HFFc6 (cell line): ENCODE measurements around the gene POLR2M. TPM values are rescaled to one million over a fixed set of nuclear protein-coding genes. Genes with fewer than 3 reads are reported as not detected.

Experiments
- DNase-seq: peaks from one replicate; pipeline ENCODE4 v3.0.0-alpha.2; 2018
- H3K27ac Mint-ChIP-seq: 2 replicates; pipeline ENCODE4 v1.8.0; 2020; ENCODE audit warnings: mild to moderate bottlenecking, mixed read lengths
- H3K27me3 Mint-ChIP-seq: 2 replicates; pipeline ENCODE4 v1.8.0; 2021; ENCODE audit warnings: mild to moderate bottlenecking, moderate library complexity, mixed read lengths; ENCODE audit not compliant: insufficient read depth
- H3K36me3 Mint-ChIP-seq: 2 replicates; pipeline ENCODE4 v1.8.0; 2021; ENCODE audit warnings: low read depth, mixed read lengths
- H3K4me1 Mint-ChIP-seq: 2 replicates; pipeline ENCODE4 v1.8.0; 2020; ENCODE audit warnings: low read depth, mixed read lengths
- H3K4me3 Mint-ChIP-seq: 2 replicates; pipeline ENCODE4 v1.8.0; 2020; ENCODE audit warnings: mild to moderate bottlenecking, moderate library complexity, mixed read lengths
- H3K9me3 Mint-ChIP-seq: 2 replicates; pipeline ENCODE4 v1.8.0; 2020; ENCODE audit warnings: mild to moderate bottlenecking, mixed read lengths
- total RNA-seq, 6 experiments: library from RNA; stranded (reverse); fragmentation: NEBNext Ultra II Directional; extraction: Animal tissue kit (Norgen Biotek cat#: 25700); gene quantifications; 2 replicates in 1 of 6; 3 replicates in 5 of 6; pipeline ENCODE4 v1.2.3, GENCODE V29; 2021
- TF ChIP-seq, protein P1 (sequence below): fragments of 200-600 bp; sonication (generic); IDR thresholded peaks from 2 replicates; pipeline ENCODE4 v1.5.0; 2021; ENCODE audit warnings: antibody characterized with exemption, mild to moderate bottlenecking

Gene POLR2M
- total RNA-seq, 6 experiments from 2014 or later = 66.5 to 77.7 (median 72.1) TPM

DNA sequence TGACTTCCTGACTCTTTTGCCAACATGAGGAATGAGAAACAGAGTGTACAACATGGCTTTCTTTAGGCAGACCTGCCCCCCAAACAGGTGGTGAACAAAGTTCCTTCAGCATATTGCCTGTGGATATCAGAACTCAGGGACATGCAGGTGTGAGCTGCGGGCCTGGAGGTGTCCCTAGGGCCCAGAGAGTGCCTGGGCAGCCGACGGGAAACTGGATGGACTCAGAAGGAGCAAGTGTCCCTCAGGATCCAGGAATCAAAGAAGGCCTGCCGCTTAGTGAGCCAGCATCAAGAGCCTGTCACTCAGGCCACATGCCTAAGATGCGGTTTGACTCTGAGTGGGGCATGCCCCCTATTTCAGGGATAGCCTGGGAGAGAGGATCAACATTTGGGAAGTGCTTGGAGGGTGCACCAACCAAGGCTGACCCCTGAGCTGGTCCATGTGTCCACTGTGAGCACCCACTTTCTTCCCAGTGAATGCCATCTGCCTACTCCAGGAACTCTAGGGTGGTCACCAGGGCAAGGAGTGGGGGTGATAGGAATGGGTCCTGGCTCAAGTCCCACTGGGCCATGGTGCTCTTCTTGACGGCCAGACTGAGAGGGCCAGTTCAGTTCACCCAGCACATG, 16.1 kb upstream of the POLR2M start:
- Mint-ChIP-seq H3K4me3 (no peak overlapping the region), H3K36me3 (no peaks in the 10 kb centered on the region), H3K4me1 (peaks cover 38% of the 10 kb centered on the region), H3K27ac (no peak overlapping the region), H3K9me3 (no peaks in the 10 kb centered on the region), H3K27me3 (no peaks in the 10 kb centered on the region; the same call in 1 of the 2 replicates)
- TF ChIP-seq, protein P1, sequence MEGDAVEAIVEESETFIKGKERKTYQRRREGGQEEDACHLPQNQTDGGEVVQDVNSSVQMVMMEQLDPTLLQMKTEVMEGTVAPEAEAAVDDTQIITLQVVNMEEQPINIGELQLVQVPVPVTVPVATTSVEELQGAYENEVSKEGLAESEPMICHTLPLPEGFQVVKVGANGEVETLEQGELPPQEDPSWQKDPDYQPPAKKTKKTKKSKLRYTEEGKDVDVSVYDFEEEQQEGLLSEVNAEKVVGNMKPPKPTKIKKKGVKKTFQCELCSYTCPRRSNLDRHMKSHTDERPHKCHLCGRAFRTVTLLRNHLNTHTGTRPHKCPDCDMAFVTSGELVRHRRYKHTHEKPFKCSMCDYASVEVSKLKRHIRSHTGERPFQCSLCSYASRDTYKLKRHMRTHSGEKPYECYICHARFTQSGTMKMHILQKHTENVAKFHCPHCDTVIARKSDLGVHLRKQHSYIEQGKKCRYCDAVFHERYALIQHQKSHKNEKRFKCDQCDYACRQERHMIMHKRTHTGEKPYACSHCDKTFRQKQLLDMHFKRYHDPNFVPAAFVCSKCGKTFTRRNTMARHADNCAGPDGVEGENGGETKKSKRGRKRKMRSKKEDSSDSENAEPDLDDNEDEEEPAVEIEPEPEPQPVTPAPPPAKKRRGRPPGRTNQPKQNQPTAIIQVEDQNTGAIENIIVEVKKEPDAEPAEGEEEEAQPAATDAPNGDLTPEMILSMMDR = no peak
- DNase-seq = no peak

DNA sequence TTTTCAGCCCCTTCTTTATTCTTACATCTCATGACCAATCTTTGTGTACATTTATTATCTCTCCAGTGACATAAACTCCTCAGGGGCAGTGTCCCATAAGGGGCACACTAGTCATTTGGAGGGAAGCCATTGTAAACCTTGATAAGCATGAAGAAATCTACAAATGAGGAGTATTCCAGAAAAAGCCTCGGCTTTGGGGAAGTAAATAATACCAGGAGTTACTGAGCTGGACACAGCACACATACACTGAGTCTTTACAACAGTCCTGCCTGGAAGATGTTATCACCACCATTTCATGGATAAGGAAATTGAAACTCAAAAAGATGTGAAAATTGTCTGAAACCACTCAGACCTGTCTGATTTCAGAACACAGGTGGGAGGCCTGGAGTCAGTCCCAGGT, 15.4 kb upstream of the POLR2M start:
- H3K27me3 Mint-ChIP-seq = no peaks in the 10 kb centered on the region; the same call in 1 of the 2 replicates
- H3K27ac Mint-ChIP-seq = no peak overlapping the region
- H3K36me3 Mint-ChIP-seq = no peaks in the 10 kb centered on the region
- no peaks in the 10 kb centered on the region for H3K9me3 Mint-ChIP-seq
- DNase-seq = no peak
- peaks cover 35% of the 10 kb centered on the region for H3K4me1 Mint-ChIP-seq
- TF ChIP-seq, protein P1 = no peak
- H3K4me3 Mint-ChIP-seq = no peak overlapping the region

DNA sequence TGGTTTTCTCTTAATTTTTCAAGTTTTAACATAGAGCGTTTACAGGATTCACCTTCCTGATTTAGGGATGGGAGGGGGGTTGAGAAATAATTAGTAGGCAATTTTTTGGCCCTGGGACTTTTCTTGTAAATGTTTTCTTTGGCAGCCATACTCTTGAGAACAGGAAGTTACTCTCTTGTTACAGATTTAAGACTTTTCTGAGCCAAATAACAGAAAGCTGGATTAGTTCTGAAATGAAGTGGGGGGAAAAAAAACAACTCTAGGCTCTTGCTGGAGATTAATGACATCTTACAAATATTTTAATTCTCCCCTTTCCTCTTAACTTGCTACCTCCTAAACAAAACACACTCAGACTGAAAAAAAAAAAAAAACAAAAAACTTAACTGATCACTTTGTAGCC, 13.8 kb upstream of the POLR2M start:
- TF ChIP-seq, protein P1 = no peak
- Mint-ChIP-seq H3K27me3 (peaks cover 1% of the 10 kb centered on the region; the same call in 1 of the 2 replicates), H3K4me3 (no peak overlapping the region), H3K4me1 (peaks cover 39% of the 10 kb centered on the region), H3K27ac (no peak overlapping the region), H3K36me3 (no peaks in the 10 kb centered on the region), H3K9me3 (no peaks in the 10 kb centered on the region)
- DNase-seq = no peak

DNA sequence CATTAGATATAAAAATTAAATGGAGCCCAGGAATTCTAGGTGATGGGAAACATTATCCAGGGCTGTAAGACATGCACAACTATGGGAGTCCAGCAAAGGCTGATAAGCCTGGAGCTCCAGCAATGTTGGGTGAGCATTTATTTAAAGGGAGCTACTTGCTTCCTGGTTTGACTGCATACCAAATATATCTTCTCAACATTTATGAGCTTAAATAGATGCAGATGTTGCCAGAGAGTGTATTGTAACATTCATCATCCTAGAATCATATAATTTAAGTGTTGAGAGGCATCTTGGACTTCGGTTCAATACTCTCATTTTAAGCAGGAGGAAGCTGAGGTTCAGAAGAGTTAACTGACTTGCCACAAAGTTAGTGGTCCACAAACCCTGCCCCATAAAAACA, 12.2 kb upstream of the POLR2M start:
- H3K4me1 Mint-ChIP-seq = peaks cover 41% of the 10 kb centered on the region
- TF ChIP-seq, protein P1 = no peak
- DNase-seq = peak; percentile 53
- H3K27me3 Mint-ChIP-seq = peaks cover 2% of the 10 kb centered on the region; the same call in 1 of the 2 replicates
- no peak overlapping the region; the same call in 1 of the 2 replicates for H3K27ac Mint-ChIP-seq
- no peaks in the 10 kb centered on the region for H3K9me3 Mint-ChIP-seq
- H3K4me3 Mint-ChIP-seq = no peak overlapping the region
- no peaks in the 10 kb centered on the region for H3K36me3 Mint-ChIP-seq

DNA sequence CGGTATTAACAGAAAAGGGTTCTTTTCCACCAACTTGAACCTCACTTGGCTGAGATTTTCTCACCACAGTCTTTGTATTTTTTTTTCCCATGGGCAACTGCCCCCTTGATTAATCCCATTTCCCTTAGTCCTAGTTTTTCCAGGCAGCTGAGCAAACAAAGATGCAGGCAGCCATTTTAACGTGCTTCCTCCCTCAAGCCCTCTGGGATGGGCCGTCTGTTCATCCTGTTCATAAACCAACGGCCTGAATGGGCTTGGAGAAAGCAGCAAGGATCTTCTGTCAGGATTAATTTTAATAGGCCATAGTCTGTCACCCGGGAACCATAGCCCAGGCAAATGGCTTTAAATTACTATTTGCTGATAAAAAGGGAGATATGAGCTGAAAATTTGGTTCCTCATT, 10.4 kb upstream of the POLR2M start:
- Mint-ChIP-seq H3K9me3 (no peaks in the 10 kb centered on the region), H3K36me3 (no peaks in the 10 kb centered on the region), H3K27me3 (peaks cover 9% of the 10 kb centered on the region), H3K27ac (no peak overlapping the region), H3K4me3 (no peak overlapping the region), H3K4me1 (peaks cover 41% of the 10 kb centered on the region)
- no peak for DNase-seq
- TF ChIP-seq, protein P1 = no peak
